Stimulated activated naive CD8-positive, alpha-beta T cell treated with anti-CD3 and anti-CD28 coated beads, Interleukin-15, amount 100 ng/mL, for 72 hours (primary cell): ENCODE measurements around the gene SPRN.
A peak's percentile ranks its signal among the peaks of the same experiment; 100 is the strongest.
"Not testable (repeated sequence)": the region's sequence is repeated elsewhere in the genome, so short reads cannot be mapped to it uniquely, and the experiment has no call there.

Experiments
- ATAC-seq: fragments of 150-1000 bp; cut with Tn5 transposase; 2 replicates; pipeline ENCODE4 v1.10.0; 2021; ENCODE audit warnings: mild to moderate bottlenecking, moderate library complexity
- DNase-seq, 2 donors: peaks; one replicate each; pipeline ENCODE4 v3.0.0; 2021 to 2022
- H3K27ac Mint-ChIP-seq, 2 donors: one replicate each; pipeline ENCODE4 v1.8.0; 2022; ENCODE audit warnings: mild to moderate bottlenecking in 2 of 2, mixed read lengths in 2 of 2, moderate library complexity in 2 of 2
- H3K27me3 Mint-ChIP-seq: one replicate; pipeline ENCODE4 v1.8.0; 2022; ENCODE audit warnings: mixed read lengths
- H3K4me1 Mint-ChIP-seq: one replicate; pipeline ENCODE4 v1.8.0; 2022; ENCODE audit warnings: mild to moderate bottlenecking, mixed read lengths
- H3K4me3 Mint-ChIP-seq, 2 donors: one replicate each; pipeline ENCODE4 v1.8.0; 2022; ENCODE audit warnings: mild to moderate bottlenecking in 2 of 2, mixed read lengths in 2 of 2, moderate library complexity in 1 of 2
- H3K9me3 Mint-ChIP-seq, 2 donors: one replicate each; pipeline ENCODE4 v1.8.0; 2022; ENCODE audit warnings: mixed read lengths in 2 of 2

SPRN gene

GRCh38 chr10:133424601-133425000, at the start of gene SPRN:
Gene SPRN (minus strand): TSS chr10:133424625. CDS start chr10:133423681, 944 bp downstream.
- peaks cover 25% of the 10 kb centered on the region for H3K27me3 Mint-ChIP-seq
- peaks cover 13% of the 10 kb centered on the region for H3K4me1 Mint-ChIP-seq
- H3K9me3 Mint-ChIP-seq = peaks cover 0 to 10% of the 10 kb centered on the region in 2 donors
- H3K27ac Mint-ChIP-seq, DNase-seq: not testable (repeated sequence)
- H3K4me3 Mint-ChIP-seq = peak within 1 kb of the TSS; percentile 55 to 71
- ATAC-seq = peak; percentile 13

GRCh38 chr10:133474027-133474426, 49.6 kb upstream of the SPRN start:
- Mint-ChIP-seq H3K27me3 (no peaks in the 10 kb centered on the region), H3K4me1 (peaks cover 23% of the 10 kb centered on the region), H3K27ac (peak overlapping the region in 1 of 2 donors; percentile 10), H3K4me3 (no peak overlapping the region), H3K9me3 (no peaks in the 10 kb centered on the region)
- no peak for DNase-seq
- peak; percentile 54 for ATAC-seq

GRCh38 chr10:133473270-133473669, 48.8 kb upstream of the SPRN start:
- Mint-ChIP-seq H3K9me3 (no peaks in the 10 kb centered on the region), H3K27ac (no peak overlapping the region), H3K27me3 (no peaks in the 10 kb centered on the region), H3K4me3 (no peak overlapping the region), H3K4me1 (peaks cover 23% of the 10 kb centered on the region)
- no peak for ATAC-seq
- no peak for DNase-seq

GRCh38 chr10:133471300-133472109, 47.1 kb upstream of the SPRN start:
- no peak overlapping the region for H3K27ac Mint-ChIP-seq
- DNase-seq (no peak), ATAC-seq (no peak)
- H3K4me3 Mint-ChIP-seq = no peak overlapping the region
- no peaks in the 10 kb centered on the region for H3K9me3 Mint-ChIP-seq
- H3K4me1 Mint-ChIP-seq = peaks cover 23% of the 10 kb centered on the region
- H3K27me3 Mint-ChIP-seq = no peaks in the 10 kb centered on the region

GRCh38 chr10:133469205-133469604, 44.8 kb upstream of the SPRN start:
- not testable (repeated sequence) for H3K27me3 Mint-ChIP-seq, DNase-seq

GRCh38 chr10:133467286-133467911, 43.0 kb upstream of the SPRN start:
- H3K4me3 Mint-ChIP-seq = no peak overlapping the region
- no peak overlapping the region for H3K27ac Mint-ChIP-seq
- H3K4me1 Mint-ChIP-seq = no peaks in the 10 kb centered on the region
- DNase-seq (no peak), ATAC-seq (no peak)
- H3K27me3 Mint-ChIP-seq = no peaks in the 10 kb centered on the region
- no peaks in the 10 kb centered on the region for H3K9me3 Mint-ChIP-seq

More at GRCh38 chr10:133469205-133469604, 44.8 kb upstream of the SPRN start:
- H3K27ac Mint-ChIP-seq, H3K4me1 Mint-ChIP-seq, H3K9me3 Mint-ChIP-seq, H3K4me3 Mint-ChIP-seq, ATAC-seq: not testable (repeated sequence)

GRCh38 chr10:133466683-133467275, 42.4 kb upstream of the SPRN start:
- Mint-ChIP-seq H3K4me3 (no peak overlapping the region), H3K27ac (no peak overlapping the region), H3K4me1 (no peaks in the 10 kb centered on the region), H3K27me3 (no peaks in the 10 kb centered on the region), H3K9me3 (no peaks in the 10 kb centered on the region)
- ATAC-seq = no peak
- no peak for DNase-seq

GRCh38 chr10:133465950-133466474, 41.6 kb upstream of the SPRN start:
- Mint-ChIP-seq H3K27ac (no peak overlapping the region), H3K4me1 (no peaks in the 10 kb centered on the region), H3K9me3 (no peaks in the 10 kb centered on the region), H3K4me3 (no peak overlapping the region), H3K27me3 (no peaks in the 10 kb centered on the region)
- ATAC-seq (no peak), DNase-seq (no peak)

- H3K4me3 Mint-ChIP-seq = no peak overlapping the region
- H3K27me3 Mint-ChIP-seq = no peaks in the 10 kb centered on the region
- peak; percentile 33 for ATAC-seq
- no peaks in the 10 kb centered on the region for H3K9me3 Mint-ChIP-seq
- H3K4me1 Mint-ChIP-seq = no peaks in the 10 kb centered on the region
- no peak overlapping the region for H3K27ac Mint-ChIP-seq
- no peak for DNase-seq
These were observed 40.9 kb upstream of the SPRN start for GRCh38 chr10:133465191-133465949.

GRCh38 chr10:133464582-133465031, 40.2 kb upstream of the SPRN start:
- no peak overlapping the region for H3K27ac Mint-ChIP-seq
- H3K4me3 Mint-ChIP-seq = no peak overlapping the region
- H3K27me3 Mint-ChIP-seq = no peaks in the 10 kb centered on the region
- no peak for DNase-seq
- H3K4me1 Mint-ChIP-seq = no peaks in the 10 kb centered on the region
- H3K9me3 Mint-ChIP-seq = no peaks in the 10 kb centered on the region
- ATAC-seq = no peak

- Mint-ChIP-seq H3K27me3 (no peaks in the 10 kb centered on the region), H3K4me1 (no peaks in the 10 kb centered on the region), H3K27ac (no peak overlapping the region), H3K9me3 (no peaks in the 10 kb centered on the region), H3K4me3 (no peak overlapping the region)
- DNase-seq (no peak), ATAC-seq (no peak)
These were observed 38.3 kb upstream of the SPRN start for GRCh38 chr10:133462512-133463305.

- DNase-seq (no peak), ATAC-seq (no peak)
- Mint-ChIP-seq H3K27ac (no peak overlapping the region), H3K27me3 (no peaks in the 10 kb centered on the region), H3K4me3 (no peak overlapping the region), H3K4me1 (no peaks in the 10 kb centered on the region), H3K9me3 (no peaks in the 10 kb centered on the region)
These were observed 37.4 kb upstream of the SPRN start for GRCh38 chr10:133461841-133462240.

- ATAC-seq (no peak), DNase-seq (no peak)
- Mint-ChIP-seq H3K4me3 (no peak overlapping the region), H3K4me1 (no peaks in the 10 kb centered on the region), H3K27ac (peak overlapping the region in 1 of 2 donors; percentile 28), H3K9me3 (no peaks in the 10 kb centered on the region), H3K27me3 (no peaks in the 10 kb centered on the region)
These were observed 36.6 kb upstream of the SPRN start for GRCh38 chr10:133461027-133461426.

GRCh38 chr10:133460208-133460769, 35.9 kb upstream of the SPRN start:
- Mint-ChIP-seq H3K4me3 (no peak overlapping the region), H3K27me3 (no peaks in the 10 kb centered on the region), H3K4me1 (no peaks in the 10 kb centered on the region), H3K9me3 (no peaks in the 10 kb centered on the region), H3K27ac (no peak overlapping the region)
- ATAC-seq (no peak), DNase-seq (no peak)
